ENCODE data around the gene LYRM1.

DNA sequence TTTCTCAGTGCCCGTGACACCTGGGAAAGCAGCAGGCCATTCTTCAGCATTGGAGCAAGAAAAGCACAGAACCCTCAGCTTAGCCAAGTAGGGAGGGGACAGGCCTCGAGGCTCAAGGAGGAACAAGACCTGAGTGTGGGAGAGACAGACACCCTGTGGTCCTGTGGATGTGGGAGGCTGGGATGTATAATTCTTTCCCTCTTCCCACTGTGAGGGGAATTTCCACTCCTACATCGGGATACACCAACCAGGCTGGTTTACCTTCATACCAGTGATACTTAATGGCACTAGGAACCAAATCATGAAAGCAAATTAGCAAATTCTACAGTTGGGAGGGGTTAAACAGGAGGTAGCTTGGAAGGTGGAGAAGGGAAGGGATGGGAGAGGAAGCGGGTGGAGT lies 41.7 kb downstream of the LYRM1 start:
- TF ChIP-seq, protein P1, sequence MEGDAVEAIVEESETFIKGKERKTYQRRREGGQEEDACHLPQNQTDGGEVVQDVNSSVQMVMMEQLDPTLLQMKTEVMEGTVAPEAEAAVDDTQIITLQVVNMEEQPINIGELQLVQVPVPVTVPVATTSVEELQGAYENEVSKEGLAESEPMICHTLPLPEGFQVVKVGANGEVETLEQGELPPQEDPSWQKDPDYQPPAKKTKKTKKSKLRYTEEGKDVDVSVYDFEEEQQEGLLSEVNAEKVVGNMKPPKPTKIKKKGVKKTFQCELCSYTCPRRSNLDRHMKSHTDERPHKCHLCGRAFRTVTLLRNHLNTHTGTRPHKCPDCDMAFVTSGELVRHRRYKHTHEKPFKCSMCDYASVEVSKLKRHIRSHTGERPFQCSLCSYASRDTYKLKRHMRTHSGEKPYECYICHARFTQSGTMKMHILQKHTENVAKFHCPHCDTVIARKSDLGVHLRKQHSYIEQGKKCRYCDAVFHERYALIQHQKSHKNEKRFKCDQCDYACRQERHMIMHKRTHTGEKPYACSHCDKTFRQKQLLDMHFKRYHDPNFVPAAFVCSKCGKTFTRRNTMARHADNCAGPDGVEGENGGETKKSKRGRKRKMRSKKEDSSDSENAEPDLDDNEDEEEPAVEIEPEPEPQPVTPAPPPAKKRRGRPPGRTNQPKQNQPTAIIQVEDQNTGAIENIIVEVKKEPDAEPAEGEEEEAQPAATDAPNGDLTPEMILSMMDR (conservative IDR thresholded peaks at IDR 0.05; ENCODE audit: low read length) = no peak
- no peak for TF ChIP-seq EZH2phosphoT487 (IDR thresholded peaks at IDR 0.05; ENCODE audit: borderline replicate concordance)
